GM12878 (cell line): ENCODE data around the gene BCL2L13. TPM values are rescaled to one million over a fixed set of nuclear protein-coding genes. Genes with fewer than 3 reads are reported as not detected.

Source experiments
- ATAC-seq: fragments of 200-7000 bp; cut with Tn5 transposase; 3 replicates; pipeline ENCODE4 v1.9.1; 2020; ENCODE audit warnings: mild to moderate bottlenecking, moderate library complexity
- BruUV-seq: library from RNA; stranded (reverse); fragments of 400-500 nt; replicated peaks from 2 replicates; lab custom pipeline; 2021; lab: Mats Ljungman, UMichigan
- CTCF ChIA-PET: fragments of 300-600 bp; sonication (Branson Sonifier 250); formaldehyde crosslinking; extraction: SDS; loops from one replicate; lab custom pipeline; 2021; ENCODE audit warnings: inconsistent platforms; lab: Yijun Ruan, JAX
- POLR2A ChIA-PET: fragments of 350-600 bp; formaldehyde crosslinking; extraction: SDS; loops from one replicate; lab custom pipeline; 2021; ENCODE audit warnings: inconsistent platforms; lab: Charles Lee
- RAD21 ChIA-PET: fragments of 300-600 bp; sonication (Branson Sonifier 250); formaldehyde crosslinking; loops from one replicate; lab custom pipeline; 2023; ENCODE audit warnings: antibody characterized with exemption; ENCODE audit not compliant: unreplicated experiment; lab: Charles Lee
- SMC1A ChIA-PET: fragments of 300-600 bp; sonication (Branson Sonifier 250); formaldehyde crosslinking; loops from one replicate; lab custom pipeline; 2023; ENCODE audit not compliant: unreplicated experiment, uncharacterized antibody; lab: Charles Lee
- DNase-seq: peaks from one replicate; pipeline ENCODE4 v3.0.0-alpha.2; 2011; ENCODE audit warnings: low read depth, low spot score
- FAIRE-seq: peaks from 3 replicates; lab custom pipeline; 2011; peaks lifted over from hg19 to GRCh38; lab: Jason Lieb, UNC
- H2AFZ ChIP-seq: 2 replicates; pipeline ENCODE4 v1.6.0; 2011; ENCODE audit warnings: low read depth, low read length, control low read depth; ENCODE audit not compliant: control insufficient read depth
- H3K27ac ChIP-seq: 2 replicates; pipeline ENCODE4 v1.5.1; 2011; ENCODE audit warnings: control low read depth; ENCODE audit not compliant: control insufficient read depth, insufficient read depth
- H3K27me3 ChIP-seq, 2 experiments: replicated peaks in 1 of 2; 2 replicates each; pipeline versions ENCODE4 v1.6.0 to v1.6.1; 2011; ENCODE audit warnings: low read length in 1 of 2; ENCODE audit not compliant: control insufficient read depth in 2 of 2, insufficient read depth in 2 of 2
- H3K36me3 ChIP-seq, 2 experiments: 2 replicates each; pipeline ENCODE4 v1.5.1; 2011; ENCODE audit warnings: low read length in 1 of 2; ENCODE audit not compliant: control insufficient read depth in 2 of 2, insufficient read depth in 2 of 2
- H3K4me1 ChIP-seq: 2 replicates; pipeline ENCODE4 v1.6.1; 2011; ENCODE audit warnings: mild to moderate bottlenecking, low read length, moderate library complexity, mixed read lengths; ENCODE audit not compliant: control insufficient read depth, insufficient read depth
- H3K4me2 ChIP-seq: 2 replicates; pipeline ENCODE4 v1.6.0; 2011; ENCODE audit warnings: control low read depth; ENCODE audit not compliant: control insufficient read depth, insufficient read depth
- H3K4me3 ChIP-seq: fragments of 200-600 bp; sonication (generic); 2 replicates; pipeline ENCODE4 v1.5.1; 2016
- H3K79me2 ChIP-seq: 2 replicates; pipeline ENCODE4 v1.6.0; 2011; ENCODE audit warnings: low read length; ENCODE audit not compliant: control insufficient read depth, insufficient read depth
- H3K9ac ChIP-seq: 2 replicates; pipeline ENCODE4 v1.8.0; 2011; ENCODE audit warnings: low read length, control low read depth, mixed read lengths; ENCODE audit not compliant: control insufficient read depth, insufficient read depth
- H3K9me3 ChIP-seq: replicated peaks from 3 replicates; pipeline ENCODE4 v1.5.1; 2011; ENCODE audit warnings: mild to moderate bottlenecking, low read length; ENCODE audit not compliant: control insufficient read depth, insufficient read depth
- H4K20me1 ChIP-seq: 2 replicates; pipeline ENCODE4 v1.6.0; 2011; ENCODE audit not compliant: control insufficient read depth, insufficient read depth
- ATF3 ChIP-seq: IDR thresholded peaks from 2 replicates; pipeline ENCODE4 v1.6.1; 2011; ENCODE audit warnings: low read depth, mild to moderate bottlenecking, low read length, moderate library complexity, borderline replicate concordance; ENCODE audit errors: extremely low read depth
- BMI1 ChIP-seq: fragments of 450-650 bp; IDR thresholded peaks from 2 replicates; pipeline ENCODE4 v1.6.1; 2016; ENCODE audit warnings: mild to moderate bottlenecking, moderate library complexity, borderline replicate concordance
- ESRRA ChIP-seq: IDR thresholded peaks from 2 replicates; pipeline ENCODE4 v1.6.1; 2012; ENCODE audit warnings: mild to moderate bottlenecking, low read length, improper control_type of control experiment
- EZH2 ChIP-seq: IDR thresholded peaks from 2 replicates; pipeline ENCODE4 v1.6.1; 2012; ENCODE audit warnings: low read depth, mild to moderate bottlenecking, control low read depth, inconsistent platforms, low read length, borderline replicate concordance; ENCODE audit not compliant: control insufficient read depth
- HDGF ChIP-seq: fragments of 450-650 bp; IDR thresholded peaks from 2 replicates; pipeline ENCODE4 v1.6.1; 2016; ENCODE audit warnings: antibody characterized with exemption
- LARP7 ChIP-seq: fragments of 450-650 bp; IDR thresholded peaks from 2 replicates; pipeline ENCODE4 v1.6.1; 2017; ENCODE audit warnings: mild to moderate bottlenecking
- MAX ChIP-seq: IDR thresholded peaks from 2 replicates; pipeline ENCODE4 v1.6.1; 2012; ENCODE audit warnings: low read depth, low read length, improper control_type of control experiment
- NRF1 ChIP-seq: conservative IDR thresholded peaks from 2 replicates; pipeline ENCODE4 v1.6.1; 2011; ENCODE audit warnings: mild to moderate bottlenecking, low read depth, low read length, improper control_type of control experiment
- PBX3 ChIP-seq: IDR thresholded peaks from 2 replicates; pipeline ENCODE4 v1.6.1; 2011; ENCODE audit warnings: mild to moderate bottlenecking, low read depth, low read length, moderate library complexity; ENCODE audit not compliant: insufficient replicate concordance
- RAD21 ChIP-seq: IDR thresholded peaks from 2 replicates; pipeline ENCODE4 v1.6.1; 2011; ENCODE audit warnings: mild to moderate bottlenecking, low read depth, low read length, moderate library complexity; ENCODE audit not compliant: insufficient read depth
- RB1 ChIP-seq: fragments of 450-650 bp; formaldehyde crosslinking; IDR thresholded peaks from 2 replicates; pipeline ENCODE4 v1.6.1; 2017; ENCODE audit warnings: mild to moderate bottlenecking, borderline replicate concordance
- SIX5 ChIP-seq: IDR thresholded peaks from 2 replicates; pipeline ENCODE4 v1.6.1; 2011; ENCODE audit warnings: mild to moderate bottlenecking, low read depth, low read length, moderate library complexity; ENCODE audit not compliant: severe bottlenecking
- SREBF1 ChIP-seq: IDR thresholded peaks from 2 replicates; pipeline ENCODE4 v1.6.1; 2012; ENCODE audit warnings: mild to moderate bottlenecking, low read length
- SRF ChIP-seq, 2 experiments: IDR thresholded peaks; 2 replicates each; pipeline ENCODE4 v1.6.1; 2011; ENCODE audit warnings: low read depth in 2 of 2, low read length in 2 of 2, mild to moderate bottlenecking in 1 of 2, moderate library complexity in 1 of 2
- TCF3 ChIP-seq: IDR thresholded peaks from 2 replicates; pipeline ENCODE4 v1.6.1; 2012; ENCODE audit warnings: low read depth, mild to moderate bottlenecking, low read length, borderline replicate concordance; ENCODE audit not compliant: insufficient read depth
- ZNF24 ChIP-seq: fragments of 450-650 bp; IDR thresholded peaks from 2 replicates; pipeline ENCODE4 v1.6.1; 2017; ENCODE audit warnings: antibody characterized with exemption, mild to moderate bottlenecking
- WGBS: methylation state at CpG from one replicate; pipeline ENCODE4 v1.1.6; 2016; ENCODE audit warnings: low lambda C conversion rate; ENCODE audit not compliant: insufficient replicate concordance, insufficient coverage; ENCODE audit errors: missing lambda C conversion rate; 5-methylcytosine and 5-hydroxymethylcytosine counted together
- in situ Hi-C: fragments of 300-500 bp; cut with MboI; formaldehyde crosslinking; loops from 9 replicates; pipeline ENCODE4 v1.14.3; 2018; ENCODE audit warnings: mixed read lengths
- intact Hi-C: fragments of 100-400 bp; cut with micrococcal nuclease; formaldehyde crosslinking; loops from one replicate; pipeline ENCODE4 v1.14.2; 2022; ENCODE audit not compliant: unreplicated experiment
- polyA plus RNA-seq, 11 experiments: library from polyadenylated mRNA; depleted of rRNA in 4 of 11; unstranded in 6 of 11; stranded (reverse) in 5 of 11; fragments of >200 nt; fragmentation: Nextera tagmentation in 4 of 11; fragmentation: Illumina TruSeq in 1 of 11; extraction: Ambion mirVana in 4 of 11; extraction: Trizol in 1 of 11; gene quantifications; 1 replicate in 1 of 11; 2 replicates in 10 of 11; pipeline versions ENCODE4 v1.2.1 to v1.2.3, GENCODE V29; 2011 to 2016; ENCODE audit warnings: inconsistent platforms in 2 of 11, missing spikeins in 2 of 11, low read depth in 1 of 11
- total RNA-seq, 4 experiments: library from RNA; depleted of rRNA in 3 of 4; stranded (reverse); fragments of >200 nt in 3 of 4; fragmentation: Illumina TruSeq in 1 of 4; extraction: Trizol in 1 of 4; gene quantifications; 2 replicates each; pipeline versions ENCODE4 v1.2.1 to v1.2.3, GENCODE V29; 2013 to 2021

Gene BCL2L13
- total and polyA plus RNA-seq, 10 of the 15 experiments (the other 5 are each of a cell fraction or from before 2014, with no cell fraction given), result 18.6 to 30.6 (median 28.2) TPM

DNA sequence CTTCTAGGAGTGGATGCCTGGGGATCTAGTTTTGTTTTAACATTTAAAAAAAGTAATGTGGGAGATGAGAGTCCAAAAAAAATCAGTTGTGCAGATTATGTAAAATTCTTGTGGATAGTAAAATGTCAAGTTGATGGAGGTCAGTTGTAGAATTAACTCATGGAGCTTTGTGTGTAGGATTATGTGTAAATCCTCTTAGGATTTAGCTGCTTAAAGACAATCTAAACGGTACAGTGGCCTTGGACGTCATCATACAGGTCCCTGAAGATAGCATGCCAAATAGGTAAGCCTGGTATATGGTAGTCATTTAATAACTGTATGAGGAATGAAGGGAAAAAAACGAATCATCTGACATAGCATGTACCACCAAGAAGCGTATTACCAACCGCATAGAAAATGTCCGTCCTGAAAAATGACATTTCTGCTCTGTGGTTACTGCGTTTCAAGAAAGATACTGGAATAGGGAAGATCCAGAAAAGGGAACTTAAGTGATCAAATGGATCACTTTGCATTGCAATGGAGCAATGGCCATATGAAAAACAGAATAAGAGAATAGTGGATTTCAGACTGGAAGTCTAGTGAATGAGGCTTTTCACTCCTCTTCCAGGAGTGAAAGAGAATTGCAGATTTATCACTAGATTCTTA is 61.3 kb downstream of the BCL2L13 start:
- Histone ChIP-seq H3K27me3 (no peaks in the 10 kb centered on the region), H3K4me1 (no peaks in the 10 kb centered on the region), H3K9me3 (no peaks in the 10 kb centered on the region), H2AFZ (no peak overlapping the region), H3K27ac (no peak overlapping the region), H3K36me3 (peaks cover 0 to 2% of the 10 kb centered on the region in 2 experiments; a peak in 1 of 4 replicates), H3K9ac (no peak overlapping the region), H3K4me3 (no peak overlapping the region), H4K20me1 (no peaks in the 10 kb centered on the region), H3K79me2 (no peaks in the 10 kb centered on the region), H3K4me2 (no peak overlapping the region)
- ChIA-PET RAD21 (no interaction called here), CTCF (no interaction called here), POLR2A (no interaction called here), SMC1A (no interaction called here)
- WGBS, result 82% methylated on average over 7 of the region's 7 CpGs
- ATAC-seq (no peak), DNase-seq (no peak), FAIRE-seq (no peak)
- BruUV-seq, result TSS peak; percentile 28
- TF ChIP-seq PBX3 (no peak), ESRRA (no peak), SIX5 (no peak)
- in situ Hi-C loops (no loop called here), intact Hi-C loops (loop anchor here (10.0 kb wide), 1 partner anchor 65 kb away; the partner anchor contains the start of gene BCL2L13)

DNA sequence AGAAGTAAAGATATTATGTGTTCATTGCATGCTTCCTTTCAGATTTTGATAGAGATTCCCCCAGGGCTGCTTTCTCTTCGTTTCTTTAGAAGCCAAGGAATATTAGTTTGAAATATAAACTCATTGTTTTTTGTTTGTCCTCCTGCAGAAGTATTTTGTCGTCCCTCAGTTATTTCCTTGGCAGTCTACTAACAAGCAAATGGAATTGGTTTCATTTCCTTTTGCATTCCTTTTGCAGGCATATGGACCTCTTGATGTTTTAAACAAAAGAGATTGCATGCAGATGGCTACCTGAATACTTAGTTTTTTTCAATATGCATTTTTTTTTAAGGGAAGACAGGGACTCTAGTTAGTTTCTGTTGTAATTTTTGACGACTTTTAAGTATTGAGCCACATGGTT is 62.2 kb downstream of the BCL2L13 start:
- SMC1A ChIA-PET, result no interaction called here
- no peaks in the 10 kb centered on the region for H3K9me3 ChIP-seq
- 91% methylated on average over 3 of the region's 3 CpGs for WGBS
- intact Hi-C loops, result loop anchor here (10.0 kb wide), 1 partner anchor 66 kb away; the partner anchor contains the start of gene BCL2L13
- POLR2A ChIA-PET, result no interaction called here
- no peaks in the 10 kb centered on the region for H3K79me2 ChIP-seq
- CTCF ChIA-PET, result no interaction called here
- no peak overlapping the region for H3K4me3 ChIP-seq
- no peak for DNase-seq
- H3K27me3 ChIP-seq, result no peaks in the 10 kb centered on the region
- RAD21 ChIA-PET, result no interaction called here
- no peak overlapping the region for H3K4me2 ChIP-seq
- no TSS peak for BruUV-seq
- no peak overlapping the region for H3K27ac ChIP-seq
- peaks cover 0 to 2% of the 10 kb centered on the region in 2 experiments; a peak in 1 of 4 replicates for H3K36me3 ChIP-seq
- no peak for ATAC-seq
- FAIRE-seq, result no peak
- TF ChIP-seq LARP7 (no peak), BMI1 (no peak), HDGF (no peak), SIX5 (no peak), MAX (no peak), RB1 (no peak), ATF3 (no peak), EZH2 (no peak), SRF (IDR thresholded peaks at IDR 0.05; ENCODE audit: low read depth in 2 of 2, low read length in 2 of 2) (no peak), TCF3 (no peak), ZNF24 (no peak), RAD21 (no peak), NRF1 (no peak), SREBF1 (no peak)
- H3K9ac ChIP-seq, result no peak overlapping the region
- no peak overlapping the region for H2AFZ ChIP-seq
- peaks cover 4% of the 10 kb centered on the region for H3K4me1 ChIP-seq
- no peaks in the 10 kb centered on the region for H4K20me1 ChIP-seq
- in situ Hi-C loops, result no loop called here
